Endothelial cell of umbilical vein (primary cell): ENCODE results near the gene CYP27C1. TPM values are rescaled to one million over a fixed set of nuclear protein-coding genes. Genes with fewer than 3 reads are reported as not detected.

Experiments used
- BruUV-seq: library from RNA; stranded (reverse); fragments of 400-500 nt; replicated peaks from 2 replicates; lab custom pipeline; 2021; lab: Mats Ljungman, UMichigan
- CTCF ChIA-PET: fragments of 300-600, 350-600 bp; sonication (Branson Sonifier 250); formaldehyde crosslinking; loops from one replicate; lab custom pipeline; 2021; ENCODE audit warnings: antibody characterized with exemption, inconsistent platforms; lab: Charles Lee
- POLR2A ChIA-PET: fragments of 300-600, 350-600 bp; sonication (Branson Sonifier 250); formaldehyde crosslinking; loops from one replicate; lab custom pipeline; 2021; ENCODE audit warnings: antibody characterized with exemption, inconsistent platforms; lab: Charles Lee
- DNase-seq: peaks from one replicate; pipeline ENCODE4 v3.0.0-alpha.2; 2011; ENCODE audit warnings: low read depth, low spot score
- FAIRE-seq: peaks from 2 replicates; lab custom pipeline; 2011; peaks lifted over from hg19 to GRCh38; lab: Jason Lieb, UNC
- H2AFZ ChIP-seq: 2 replicates; pipeline ENCODE4 v1.6.0; 2012; ENCODE audit warnings: low read depth, low read length, control low read depth, inconsistent platforms
- H3K27ac ChIP-seq: 2 replicates; pipeline ENCODE4 v1.5.1; 2011; ENCODE audit warnings: low read depth, mild to moderate bottlenecking, control low read depth, low read length, moderate library complexity; ENCODE audit not compliant: insufficient read depth
- H3K27me3 ChIP-seq, 2 experiments: 2 replicates each; pipeline versions ENCODE4 v1.6.0 to v1.6.1; 2011; ENCODE audit warnings: low read length in 2 of 2, mixed read lengths in 1 of 2; ENCODE audit not compliant: control insufficient read depth in 2 of 2, insufficient read depth in 2 of 2
- H3K36me3 ChIP-seq, 2 experiments: 2 replicates in 1 of 2; 3 replicates in 1 of 2; pipeline ENCODE4 v1.5.1; 2011; ENCODE audit warnings: low read length in 2 of 2, mild to moderate bottlenecking in 1 of 2, moderate library complexity in 1 of 2; ENCODE audit not compliant: control insufficient read depth in 2 of 2, insufficient read depth in 2 of 2; ENCODE audit errors: extremely low read depth in 1 of 2
- H3K4me1 ChIP-seq: 3 replicates; pipeline ENCODE4 v1.5.1; 2011; ENCODE audit warnings: mild to moderate bottlenecking, low read length; ENCODE audit not compliant: control insufficient read depth, insufficient read depth; ENCODE audit errors: extremely low read depth
- H3K4me2 ChIP-seq: 2 replicates; pipeline ENCODE4 v1.6.1; 2011; ENCODE audit warnings: low read length, control low read depth, mixed read lengths; ENCODE audit not compliant: insufficient read depth
- H3K4me3 ChIP-seq, 3 experiments: fragments of 200-600 bp in 1 of 3; sonication (generic), shearing (Covaris generic) in 1 of 3; replicated peaks in 1 of 3; 2 replicates each; pipeline ENCODE4 v1.5.1; 2011 to 2016; ENCODE audit warnings: control low read depth in 3 of 3, low read length in 3 of 3, mild to moderate bottlenecking in 2 of 3, inconsistent platforms in 1 of 3, low read depth in 1 of 3, moderate library complexity in 1 of 3; ENCODE audit not compliant: insufficient read depth in 1 of 3
- H3K79me2 ChIP-seq: 2 replicates; pipeline ENCODE4 v1.6.0; 2012; ENCODE audit warnings: low read length, inconsistent platforms; ENCODE audit not compliant: control insufficient read depth, insufficient read depth
- H3K9ac ChIP-seq: replicated peaks from 2 replicates; pipeline ENCODE3; 2011; ENCODE audit warnings: low read length, control low read depth; ENCODE audit not compliant: insufficient read depth; ENCODE audit errors: extremely low read depth
- H3K9me1 ChIP-seq: replicated peaks from 3 replicates; pipeline ENCODE4 v1.6.0; 2011; ENCODE audit warnings: mild to moderate bottlenecking, low read length; ENCODE audit not compliant: control insufficient read depth, insufficient read depth; ENCODE audit errors: extremely low read depth
- H3K9me3 ChIP-seq: replicated peaks from 2 replicates; pipeline ENCODE4 v1.5.1; 2012; ENCODE audit warnings: low read length, inconsistent platforms; ENCODE audit not compliant: control insufficient read depth, insufficient read depth
- H4K20me1 ChIP-seq: replicated peaks from 2 replicates; pipeline ENCODE3; 2011; ENCODE audit warnings: mild to moderate bottlenecking, low read length; ENCODE audit not compliant: control insufficient read depth, insufficient read depth; ENCODE audit errors: extremely low read depth
- EZH2 ChIP-seq: IDR thresholded peaks from 2 replicates; pipeline ENCODE4 v1.6.1; 2012; ENCODE audit warnings: borderline replicate concordance, low read depth, mild to moderate bottlenecking, moderate library complexity, low read length, inconsistent platforms; ENCODE audit not compliant: severe bottlenecking
- FOS ChIP-seq: IDR thresholded peaks from 2 replicates; pipeline ENCODE4 v1.6.1; 2011; ENCODE audit warnings: mild to moderate bottlenecking, low read length, moderate library complexity, borderline replicate concordance; ENCODE audit not compliant: insufficient read depth
- GATA2 ChIP-seq: IDR thresholded peaks from 2 replicates; pipeline ENCODE4 v1.7.0; 2011; ENCODE audit warnings: low read depth, mild to moderate bottlenecking, moderate library complexity, mixed read lengths, low read length; ENCODE audit not compliant: insufficient read length, insufficient read depth
- MYC ChIP-seq: IDR thresholded peaks from one replicate; pipeline ENCODE4 v1.6.1; 2011; ENCODE audit warnings: mild to moderate bottlenecking, low read depth, low read length
- dilution Hi-C: fragments of 300-500 bp; cut with MboI; formaldehyde crosslinking; loops from one replicate; pipeline ENCODE4 v1.15.0; 2019; ENCODE audit warnings: low sequenced_read_pairs; ENCODE audit not compliant: extremely low pct_ligation_motif_present
- intact Hi-C: fragments of 100-400 bp; cut with micrococcal nuclease; formaldehyde crosslinking; loops from one replicate; pipeline ENCODE4 v1.10.0; 2022
- polyA plus RNA-seq, 4 experiments: library from polyadenylated mRNA; depleted of rRNA in 3 of 4; stranded (reverse) in 3 of 4; unstranded in 1 of 4; fragments of >200 nt; gene quantifications; 2 replicates each; pipeline versions ENCODE4 v1.2.1 to v1.2.3, GENCODE V29; 2011 to 2012; ENCODE audit warnings: missing spikeins in 1 of 4
- total RNA-seq: library from RNA; stranded (reverse); gene quantifications from 2 replicates; pipeline ENCODE4 v1.2.3, GENCODE V29; 2021
- TF ChIP-seq, protein P1 (sequence below): IDR thresholded peaks from 2 replicates; pipeline ENCODE4 v1.6.1; 2011; ENCODE audit not compliant: insufficient read depth, insufficient read length

The CYP27C1 gene
- total and polyA plus RNA-seq, 2 donors (not counting 3 experiments of a cell fraction or from before 2014, with no cell fraction given): not detected

DNA sequence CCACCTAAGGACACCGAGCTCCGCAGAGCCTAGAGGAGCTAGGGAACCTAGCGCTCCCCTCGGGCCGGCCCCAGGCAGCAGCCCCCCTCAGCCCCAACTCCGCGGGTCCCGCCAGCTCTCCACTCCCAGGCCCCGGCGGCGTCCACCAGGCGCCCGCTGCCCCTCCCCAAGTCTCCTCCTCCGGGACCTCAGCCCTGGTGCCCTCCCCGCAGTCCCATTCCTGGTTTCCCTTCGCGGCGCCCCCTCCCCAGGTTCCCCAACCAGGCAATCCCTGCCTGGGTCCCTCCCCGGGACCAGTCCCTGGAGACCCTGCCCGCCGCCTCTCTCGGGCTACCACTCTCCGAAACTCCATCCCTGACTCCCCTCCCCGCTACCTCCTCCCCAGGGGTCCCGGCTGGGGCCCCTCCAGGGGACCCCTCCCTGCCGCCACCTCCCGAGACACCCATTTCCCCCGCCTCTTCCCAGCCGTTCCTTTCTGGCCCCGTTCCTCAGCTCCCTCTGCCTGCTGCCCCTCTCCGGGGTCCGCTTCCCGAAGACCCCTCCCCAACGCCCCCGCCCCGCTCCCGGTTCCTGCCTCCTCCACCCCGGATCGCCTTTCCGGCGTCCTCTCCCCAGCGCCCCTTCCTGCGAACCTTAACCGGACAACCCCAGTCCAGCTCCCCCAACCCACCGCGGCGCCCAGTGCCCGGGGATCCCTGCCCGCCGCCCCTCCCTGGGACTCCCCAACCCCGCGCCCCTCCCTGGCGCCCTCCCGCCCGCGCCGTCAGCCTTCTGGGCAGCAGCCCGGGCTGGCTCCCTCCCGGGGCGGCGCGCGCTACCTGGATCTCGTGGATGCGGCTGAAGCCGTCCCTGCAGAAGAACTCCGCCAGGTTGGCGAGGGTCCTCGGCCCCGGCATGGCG is 678 bp downstream of the CYP27C1 start:
- no peak for DNase-seq
- Histone ChIP-seq H3K4me1 (no peaks in the 10 kb centered on the region), H3K9me1 (no peaks in the 10 kb centered on the region), H2AFZ (peak overlapping the region; percentile 51), H4K20me1 (no peaks in the 10 kb centered on the region), H3K9me3 (no peaks in the 10 kb centered on the region), H3K36me3 (no peaks in the 10 kb centered on the region), H3K27ac (no peak overlapping the region), H3K4me2 (peak overlapping the region; percentile 46), H3K4me3 (peak overlapping the region in 2 of 3 experiments; percentile 31 to 45), H3K79me2 (no peaks in the 10 kb centered on the region), H3K27me3 (peaks cover 38% of the 10 kb centered on the region in 2 experiments), H3K9ac (no peak overlapping the region)
- POLR2A ChIA-PET: no interaction called here
- intact Hi-C loops: no loop called here
- TF ChIP-seq EZH2 (peak; percentile 82), FOS (no peak), MYC (no peak)
- TF ChIP-seq, protein P1, sequence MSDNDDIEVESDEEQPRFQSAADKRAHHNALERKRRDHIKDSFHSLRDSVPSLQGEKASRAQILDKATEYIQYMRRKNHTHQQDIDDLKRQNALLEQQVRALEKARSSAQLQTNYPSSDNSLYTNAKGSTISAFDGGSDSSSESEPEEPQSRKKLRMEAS: no peak
- BruUV-seq: no TSS peak
- dilution Hi-C loops: no loop called here
- CTCF ChIA-PET: no interaction called here
- FAIRE-seq: no peak

DNA sequence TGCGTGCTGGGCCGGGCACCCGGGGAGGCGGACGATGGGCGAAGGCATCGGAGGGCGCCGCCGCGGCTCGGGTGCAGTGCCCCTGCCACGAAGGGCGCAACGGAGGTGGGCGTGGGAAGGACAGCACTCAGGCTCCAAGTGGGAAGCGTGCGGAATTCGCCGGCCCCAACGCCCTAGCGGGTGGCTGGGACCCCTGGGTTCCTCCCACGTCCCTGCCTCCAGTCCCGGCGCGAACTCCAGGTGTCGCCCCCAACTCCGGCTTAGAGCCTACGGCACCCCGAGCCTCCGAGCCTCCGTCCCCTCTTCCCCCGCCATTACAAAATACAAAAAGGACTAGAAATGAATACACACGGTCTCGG is 1.3 kb downstream of the CYP27C1 start:
- dilution Hi-C loops (no loop called here), intact Hi-C loops (no loop called here)
- Histone ChIP-seq H3K27me3 (peaks cover 38% of the 10 kb centered on the region in 2 experiments), H3K9ac (no peak overlapping the region), H3K79me2 (no peaks in the 10 kb centered on the region), H3K4me3 (peak overlapping the region in 2 of 3 experiments; percentile 1 to 45), H3K4me2 (peak overlapping the region; percentile 46), H3K9me3 (no peaks in the 10 kb centered on the region), H4K20me1 (no peaks in the 10 kb centered on the region), H3K27ac (no peak overlapping the region), H3K9me1 (no peaks in the 10 kb centered on the region), H3K4me1 (no peaks in the 10 kb centered on the region), H2AFZ (peak overlapping the region; percentile 20), H3K36me3 (no peaks in the 10 kb centered on the region)
- no TSS peak for BruUV-seq
- FAIRE-seq (no peak), DNase-seq (no peak)
- TF ChIP-seq EZH2 (peak; percentile 93), GATA2 (no peak)
- POLR2A ChIA-PET: no interaction called here
- CTCF ChIA-PET: no interaction called here
